NCI-H226 (cell line): ENCODE data around the gene RNF186.
"Not testable (repeated sequence)": the region's sequence is repeated elsewhere in the genome, so short reads cannot be mapped to it uniquely, and the experiment has no call there.

Source experiments
- DNase-seq: peaks from one replicate; pipeline ENCODE4 v3.0.0-alpha.2; 2015

Gene RNF186

DNA sequence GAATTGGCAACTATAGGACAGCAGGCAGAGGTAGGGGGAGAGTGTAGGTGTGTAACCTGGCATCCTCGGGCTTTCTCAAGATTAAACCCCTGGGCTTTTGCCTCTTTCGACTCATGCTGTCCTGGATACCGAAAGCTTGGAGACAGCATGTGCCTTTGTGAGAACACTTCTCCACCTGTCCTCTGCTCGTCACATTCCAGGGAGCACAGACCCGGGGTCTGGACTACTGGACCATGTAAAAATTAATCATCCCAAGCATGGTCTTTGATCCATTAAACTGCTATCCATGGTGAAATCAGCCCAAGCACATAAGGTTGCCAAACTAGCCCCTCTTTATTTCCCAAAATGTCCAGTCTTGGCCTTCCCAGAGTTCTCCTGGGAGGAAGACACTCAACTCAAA lies 9.0 kb upstream of the RNF186 start:
- DNase-seq, result no peak

DNA sequence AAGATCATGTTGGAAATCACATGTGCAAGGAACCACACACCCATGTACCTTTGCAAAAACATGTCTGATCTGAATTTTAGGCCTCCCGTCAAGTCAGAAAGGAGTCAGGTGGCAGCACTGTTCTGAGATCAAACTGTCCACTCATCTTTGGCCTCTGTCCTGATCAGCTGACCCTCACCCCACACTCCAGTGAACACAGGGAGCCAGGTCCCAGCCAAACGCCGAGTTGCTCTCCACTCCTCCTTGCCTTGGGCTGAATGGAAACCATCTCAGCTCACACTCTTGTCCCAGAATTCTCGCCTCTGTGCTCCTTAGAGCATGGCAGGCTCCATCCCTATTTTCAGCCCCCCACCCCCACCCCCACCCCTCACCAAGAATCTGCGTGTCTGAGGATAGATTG lies 4.6 kb upstream of the RNF186 start:
- DNase-seq, result no peak

DNA sequence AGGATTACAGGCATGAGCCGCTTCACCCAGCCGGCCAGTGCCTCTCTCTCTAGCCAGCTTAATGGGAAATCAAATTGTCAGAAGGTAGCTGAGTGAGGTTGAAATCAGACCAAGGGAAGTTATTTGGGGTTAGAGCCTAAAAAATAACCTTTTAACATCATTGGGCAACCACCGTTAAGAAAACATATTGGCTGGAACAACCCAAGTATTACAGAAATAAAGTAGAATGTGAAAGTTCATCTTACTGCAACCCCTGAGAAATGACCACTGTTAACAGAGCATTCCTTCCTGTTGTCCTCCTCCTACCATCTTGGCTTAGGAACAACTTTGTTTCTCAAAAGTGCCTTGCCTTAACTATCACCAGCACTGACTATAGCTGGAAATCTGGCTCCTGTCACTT lies 3.2 kb upstream of the RNF186 start:
- DNase-seq, result no peak

DNA sequence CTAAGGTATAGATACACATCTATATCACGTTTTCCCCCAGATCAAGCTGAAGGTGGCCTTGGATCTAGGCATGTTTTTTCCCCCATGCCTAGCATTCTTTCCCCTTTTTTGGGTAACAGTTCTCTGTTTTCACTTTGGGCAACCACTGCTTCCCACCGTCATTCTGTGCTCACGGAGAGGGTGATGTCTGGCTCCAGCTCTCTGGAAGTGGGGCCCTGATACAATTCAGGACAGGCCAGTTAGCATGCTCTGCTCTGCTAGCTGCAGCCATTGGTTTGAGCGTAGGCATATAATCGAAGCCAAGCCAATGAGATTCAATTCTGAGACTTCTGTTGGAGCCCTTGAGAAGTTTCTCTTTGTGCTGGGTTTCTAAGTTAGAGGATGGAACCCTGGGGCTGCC lies 2.1 kb upstream of the RNF186 start:
- no peak for DNase-seq

DNA sequence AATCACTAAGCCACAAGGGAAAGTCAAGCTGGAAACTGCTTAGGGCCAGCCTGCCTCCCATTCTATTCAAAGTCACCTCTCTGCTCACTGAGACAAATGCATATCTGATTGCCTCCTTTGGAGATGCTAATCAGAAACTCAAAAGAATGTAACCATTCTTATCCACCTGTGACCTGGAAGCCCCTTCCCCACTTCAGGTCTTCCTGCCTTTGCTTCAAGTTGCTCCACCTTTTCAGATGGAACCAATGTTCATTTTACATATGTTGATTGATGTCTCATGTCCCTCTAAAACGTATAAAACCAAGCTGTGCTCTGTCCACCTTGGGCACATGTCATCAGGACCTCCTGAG lies 1.6 kb upstream of the RNF186 start:
- DNase-seq, result not testable (repeated sequence)

DNA sequence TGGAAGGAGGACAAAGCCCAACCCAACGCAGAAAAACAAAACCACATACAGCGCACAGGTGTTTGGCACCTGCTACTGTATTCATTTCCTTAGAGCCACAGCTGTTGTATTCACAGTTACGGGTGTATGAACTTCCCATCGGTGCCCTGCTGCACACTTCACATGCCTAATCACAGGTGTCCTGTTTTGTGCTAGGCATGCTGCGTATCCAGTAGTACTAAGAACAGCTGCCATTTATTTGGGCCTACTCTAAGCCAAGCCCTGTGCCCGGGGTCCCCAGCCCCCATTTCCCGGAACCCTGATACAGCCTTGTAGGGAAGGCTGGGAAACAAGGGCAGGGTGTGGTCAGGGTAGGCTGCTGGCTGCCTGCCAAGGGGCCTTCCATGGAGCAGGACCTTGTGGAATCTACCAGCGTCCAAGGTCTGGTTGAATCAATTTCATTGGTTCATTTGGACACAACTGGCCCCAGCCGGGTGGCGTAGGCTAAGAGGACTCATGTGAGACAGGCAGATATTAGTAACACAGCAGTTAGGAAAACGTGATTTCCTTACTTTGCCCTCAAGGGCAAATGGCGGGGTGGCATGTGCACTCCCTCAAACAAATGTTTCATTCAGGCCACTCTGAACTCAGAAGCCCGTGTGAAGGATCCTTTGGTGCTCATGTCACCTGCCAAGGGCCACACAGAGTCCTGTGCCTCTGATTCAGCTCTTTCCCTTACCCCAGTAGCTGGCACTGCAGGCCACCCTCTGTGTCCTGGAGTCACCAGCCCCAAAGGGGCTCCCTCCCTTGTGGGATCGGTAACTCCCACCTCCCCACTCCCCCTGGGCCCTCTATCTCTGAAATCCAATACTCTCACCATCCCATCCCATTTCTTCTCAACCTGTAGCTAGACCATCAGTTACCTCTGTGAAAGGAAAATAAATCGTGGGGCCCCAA lies 986 bp upstream of the RNF186 start:
- no peak for DNase-seq

DNA sequence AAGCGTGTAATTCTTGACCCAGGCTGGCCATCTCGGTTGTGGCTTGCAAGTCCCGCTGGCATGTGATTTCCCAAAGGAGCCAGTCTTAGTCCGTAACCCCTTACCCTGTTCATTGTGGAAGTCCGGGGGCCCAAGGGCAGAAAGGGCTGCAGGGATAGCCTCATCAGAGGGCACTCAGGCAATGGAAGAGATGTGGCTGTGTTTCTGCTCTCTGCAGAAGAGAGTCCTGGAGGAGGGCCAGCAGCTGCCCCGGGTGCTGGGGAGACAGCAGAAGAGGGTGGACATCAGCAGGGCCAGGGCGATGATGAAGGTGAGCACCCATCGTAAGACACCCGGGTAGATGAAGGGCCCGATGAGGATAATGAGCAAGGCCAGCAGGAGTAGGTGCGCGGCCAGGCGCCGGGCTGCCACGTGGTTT lies 830 bp downstream of the RNF186 start:
- no peak for DNase-seq

DNA sequence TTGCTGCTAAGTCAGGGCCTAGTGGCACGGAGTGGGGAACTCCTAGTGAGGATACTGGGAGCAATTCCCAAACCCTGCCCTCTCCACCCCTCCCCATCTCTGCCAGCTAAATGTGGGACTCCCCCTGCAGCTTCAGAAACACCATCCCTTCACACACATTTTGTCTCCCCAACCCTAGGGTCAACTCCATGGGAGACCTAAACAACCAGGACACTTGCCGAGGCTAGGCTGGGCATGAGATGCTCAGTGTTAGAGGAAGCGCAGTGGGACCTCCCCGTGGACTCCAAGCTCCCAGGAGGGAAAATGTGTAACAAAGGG lies 1.5 kb downstream of the RNF186 start:
- DNase-seq, result no peak

DNA sequence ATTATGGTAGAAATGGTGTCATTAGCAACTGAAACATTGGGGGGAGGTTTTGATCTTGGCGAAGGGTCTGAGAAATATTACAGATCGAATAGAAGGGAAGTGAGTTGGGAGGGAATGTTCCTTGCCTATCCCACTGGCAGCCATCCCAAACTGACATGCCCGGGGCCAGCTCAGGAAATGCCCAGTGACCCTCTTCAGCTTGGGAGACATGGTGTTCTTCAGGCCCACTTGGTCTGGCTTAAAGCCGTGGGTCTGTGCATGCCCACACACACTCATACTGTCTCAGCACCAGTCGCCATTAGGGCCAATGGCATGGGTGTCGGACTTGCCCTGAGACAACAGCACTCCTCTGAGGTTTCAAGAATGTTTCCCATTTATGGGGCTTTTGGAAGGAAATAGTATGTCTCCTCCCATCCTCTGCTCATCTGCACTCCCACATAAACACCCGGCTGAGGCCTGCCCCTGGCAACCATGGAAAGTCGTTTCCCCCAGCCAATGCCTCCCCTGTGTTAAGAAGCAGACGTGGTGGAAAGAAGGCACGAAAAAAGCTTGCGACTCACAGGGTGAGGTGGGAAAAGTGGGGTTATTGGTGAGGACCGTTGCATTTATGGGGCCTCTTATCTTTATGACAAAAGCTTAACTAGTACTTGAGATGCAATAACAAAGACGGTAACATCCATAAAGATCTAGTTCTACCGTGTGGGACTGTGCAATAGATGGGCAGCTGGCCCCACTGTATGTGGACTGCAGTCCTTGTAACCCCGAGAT lies 2.0 kb downstream of the RNF186 start:
- DNase-seq, result no peak

DNA sequence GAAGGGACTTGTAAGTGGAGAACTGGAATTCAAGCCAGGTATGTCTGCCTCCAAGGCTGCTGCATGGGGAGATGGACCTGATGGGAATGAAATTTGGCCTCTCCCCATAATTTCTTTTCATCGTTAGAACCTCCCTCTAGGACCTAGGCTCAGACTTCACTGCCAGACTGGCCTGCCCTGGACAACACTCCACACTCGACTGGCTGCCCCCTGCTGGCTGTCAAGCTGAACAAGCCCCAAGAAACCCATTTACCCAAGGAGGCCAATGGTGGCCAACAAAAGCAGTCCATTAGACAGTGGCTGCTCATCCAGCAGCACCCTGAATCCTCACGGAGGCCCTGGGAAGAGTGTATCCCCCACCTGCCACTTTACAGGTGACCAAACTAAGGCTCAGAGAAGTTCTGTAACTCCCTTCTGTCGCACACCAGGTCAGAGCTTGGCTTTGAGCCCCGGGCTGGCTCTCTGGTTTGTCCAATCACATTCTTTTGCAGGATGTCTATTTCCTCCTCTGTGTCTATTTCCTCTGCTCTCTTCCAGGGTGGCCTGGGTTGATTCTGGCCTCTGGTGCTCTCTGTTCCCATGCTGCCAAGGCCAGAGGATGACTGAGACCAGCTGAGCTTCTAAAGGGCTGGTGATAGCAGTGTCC lies 3.8 kb downstream of the RNF186 start:
- no peak for DNase-seq

DNA sequence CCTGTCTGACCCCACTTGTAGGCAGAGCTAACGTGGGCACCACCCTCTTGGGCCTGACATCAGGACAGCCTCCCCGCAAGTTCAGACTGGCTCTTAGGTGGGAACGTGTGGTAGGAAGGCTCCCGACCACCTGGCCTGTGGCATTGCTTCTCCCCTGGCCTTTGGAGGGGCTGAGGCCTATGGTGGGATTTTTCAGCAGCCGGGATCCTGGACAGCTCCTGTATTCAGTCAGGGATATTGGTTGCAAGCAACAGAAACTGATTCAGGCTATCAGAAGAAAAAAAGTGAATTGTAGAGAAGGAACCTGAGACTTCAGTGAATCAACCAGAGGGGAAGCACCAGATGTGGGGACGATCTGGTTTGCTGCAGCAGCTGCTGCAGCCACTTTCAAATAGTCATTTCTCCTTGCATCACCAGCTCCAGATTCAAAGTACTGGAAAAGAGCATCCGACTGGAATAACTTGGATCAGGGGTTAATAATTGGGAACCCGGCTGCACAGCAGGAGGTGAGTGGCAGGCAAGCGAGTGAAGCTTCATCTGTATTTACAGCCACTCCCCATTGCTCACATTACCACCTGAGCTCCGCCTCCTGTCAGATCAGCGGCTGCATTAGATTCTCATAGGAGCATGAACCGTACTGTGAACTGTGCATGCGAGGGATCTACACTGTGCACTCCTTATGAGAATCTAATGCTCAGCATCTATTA lies 5.9 kb downstream of the RNF186 start:
- DNase-seq, result no peak

DNA sequence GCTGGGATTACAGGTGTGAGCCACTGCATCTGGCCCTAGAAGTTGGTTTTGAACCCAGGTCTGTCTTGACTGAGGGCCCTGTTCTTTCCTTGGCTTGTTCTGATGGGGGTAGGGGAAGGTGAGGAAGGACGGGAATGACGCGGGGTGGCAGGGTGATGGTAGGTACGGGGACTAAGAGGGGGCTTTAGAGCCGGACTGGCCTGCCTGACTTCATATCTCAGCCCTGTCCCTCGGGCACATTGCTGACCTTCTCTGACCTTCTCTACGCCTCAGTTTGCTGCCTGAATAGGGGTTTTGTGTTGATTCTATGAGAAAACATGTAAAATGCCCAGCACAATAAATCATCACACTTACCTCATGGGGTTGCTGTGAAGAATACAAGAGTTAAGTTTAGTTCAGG lies 6.7 kb downstream of the RNF186 start:
- no peak for DNase-seq

DNA sequence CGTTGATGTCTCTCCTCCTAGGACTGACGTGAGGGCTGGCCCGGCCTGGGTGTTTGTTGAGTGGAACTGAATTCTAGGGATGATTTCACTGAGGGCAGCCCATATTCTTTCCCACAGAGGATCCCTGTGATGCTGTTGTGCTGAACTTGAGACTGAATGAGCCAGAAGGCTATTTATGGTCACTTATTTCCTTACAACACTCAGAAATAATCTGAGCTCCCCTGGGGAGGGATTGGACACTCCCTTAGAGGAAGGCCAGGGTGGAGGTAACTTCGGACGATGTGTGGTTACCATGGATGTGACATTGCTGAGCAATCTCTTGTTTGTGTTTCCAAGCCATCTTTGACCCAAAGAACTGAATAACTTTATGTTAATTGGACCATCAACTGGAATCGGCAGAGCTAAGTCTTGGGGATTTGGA lies 10.2 kb downstream of the RNF186 start:
- DNase-seq, result no peak

DNA sequence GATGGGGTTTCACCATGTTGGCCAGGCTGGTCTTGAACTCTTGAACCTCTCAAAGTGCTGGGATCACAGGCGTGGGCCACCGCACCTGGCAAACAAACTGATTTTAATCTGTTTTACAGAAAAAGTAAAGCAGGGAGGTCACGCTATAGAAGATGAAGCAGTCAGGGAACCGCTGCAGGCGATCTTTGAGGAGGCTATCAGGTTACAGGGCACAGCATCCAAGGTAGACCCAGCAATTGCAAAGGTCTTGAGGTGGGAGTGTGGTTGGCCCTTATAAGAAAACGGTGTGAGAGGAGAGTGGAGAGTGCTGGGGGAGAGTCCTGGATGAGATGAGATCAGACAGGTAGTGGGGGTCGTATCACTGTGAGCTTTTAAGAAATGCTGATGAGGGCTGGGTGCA lies 12.8 kb downstream of the RNF186 start:
- DNase-seq, result no peak

DNA sequence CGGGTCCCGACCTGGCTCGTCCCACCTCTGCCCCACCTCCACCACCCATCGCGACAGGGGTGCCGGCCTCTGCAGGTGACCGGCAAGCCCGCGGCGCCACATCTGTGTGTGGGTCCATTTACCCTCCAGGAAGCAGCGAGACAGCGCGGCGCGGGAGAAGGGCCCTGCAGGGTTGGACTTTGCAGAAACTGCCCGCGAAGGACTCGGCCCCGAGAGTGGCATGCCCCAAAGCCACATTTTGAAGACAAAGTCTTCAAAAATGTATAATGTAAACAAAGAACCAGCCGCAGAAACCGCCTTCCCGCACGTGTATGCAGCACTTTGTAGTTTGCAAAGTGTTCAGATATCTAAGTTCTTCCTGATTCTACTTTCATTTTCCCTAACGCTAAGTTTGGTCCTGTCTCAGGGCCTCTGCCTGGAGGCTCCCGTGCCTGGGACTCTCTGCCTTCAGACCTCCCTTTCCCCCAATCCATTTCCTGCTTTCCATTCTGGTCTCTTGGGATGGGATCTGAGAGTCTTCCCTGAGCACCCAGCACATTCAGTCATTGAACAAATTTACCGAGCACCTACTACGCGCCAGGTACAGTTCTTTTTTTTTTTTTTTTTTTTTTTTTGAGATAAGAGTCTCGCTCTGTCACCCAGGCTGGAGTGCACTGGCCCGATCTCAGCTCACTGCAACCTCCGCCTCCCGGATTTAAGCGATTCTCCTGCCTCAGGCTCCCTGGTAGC lies 14.8 kb downstream of the RNF186 start:
- peak; percentile 54 for DNase-seq

DNA sequence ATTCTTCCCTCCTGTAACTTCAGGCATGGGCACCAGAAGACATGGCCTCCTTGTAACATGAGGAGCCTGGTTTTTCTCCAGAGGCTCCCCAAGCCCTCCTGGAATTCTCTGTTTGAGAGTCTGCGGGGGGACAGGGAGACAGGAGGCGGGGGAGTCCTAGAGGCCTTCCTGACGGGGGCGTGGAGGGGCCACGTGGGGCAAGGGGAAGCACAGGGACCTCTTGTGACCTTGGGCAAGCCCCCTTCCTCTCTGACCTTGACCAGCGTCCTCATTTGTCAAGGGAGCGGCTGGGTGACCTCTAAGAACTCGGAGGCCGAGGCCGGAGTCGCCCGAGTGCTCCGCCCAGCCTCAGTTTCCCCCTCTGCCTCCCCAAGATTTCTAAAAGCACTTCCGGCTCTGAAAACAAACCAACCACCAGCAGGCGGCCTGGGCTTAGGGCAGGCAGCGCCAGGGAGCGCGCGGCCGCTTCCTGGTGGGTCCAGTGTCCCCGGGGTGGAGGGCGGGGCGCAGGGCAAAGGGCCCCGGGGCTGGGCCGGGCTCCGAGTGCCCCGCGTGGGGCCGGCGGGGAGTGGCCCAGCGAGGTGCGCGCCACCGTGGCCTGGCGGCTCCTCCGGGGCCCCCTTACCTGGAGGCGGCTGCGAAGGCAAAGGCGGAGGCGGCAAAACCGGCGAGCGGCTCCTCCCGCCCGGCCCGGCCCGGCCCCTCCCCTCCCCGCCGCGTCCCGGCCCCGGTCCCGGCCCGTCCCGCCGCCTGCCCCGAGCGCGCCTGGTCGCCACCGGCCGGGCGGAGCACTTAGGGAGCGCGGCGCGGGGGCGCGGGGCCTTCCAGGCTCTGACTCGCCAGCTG lies 15.6 kb downstream of the RNF186 start, which contains the start of gene TMCO4:
Gene TMCO4, minus strand, starts transcription at position 687 of the 846 bp plus-strand sequence. CDS start 19,158 bp downstream, outside the sequence.
- peak; percentile 39 for DNase-seq

DNA sequence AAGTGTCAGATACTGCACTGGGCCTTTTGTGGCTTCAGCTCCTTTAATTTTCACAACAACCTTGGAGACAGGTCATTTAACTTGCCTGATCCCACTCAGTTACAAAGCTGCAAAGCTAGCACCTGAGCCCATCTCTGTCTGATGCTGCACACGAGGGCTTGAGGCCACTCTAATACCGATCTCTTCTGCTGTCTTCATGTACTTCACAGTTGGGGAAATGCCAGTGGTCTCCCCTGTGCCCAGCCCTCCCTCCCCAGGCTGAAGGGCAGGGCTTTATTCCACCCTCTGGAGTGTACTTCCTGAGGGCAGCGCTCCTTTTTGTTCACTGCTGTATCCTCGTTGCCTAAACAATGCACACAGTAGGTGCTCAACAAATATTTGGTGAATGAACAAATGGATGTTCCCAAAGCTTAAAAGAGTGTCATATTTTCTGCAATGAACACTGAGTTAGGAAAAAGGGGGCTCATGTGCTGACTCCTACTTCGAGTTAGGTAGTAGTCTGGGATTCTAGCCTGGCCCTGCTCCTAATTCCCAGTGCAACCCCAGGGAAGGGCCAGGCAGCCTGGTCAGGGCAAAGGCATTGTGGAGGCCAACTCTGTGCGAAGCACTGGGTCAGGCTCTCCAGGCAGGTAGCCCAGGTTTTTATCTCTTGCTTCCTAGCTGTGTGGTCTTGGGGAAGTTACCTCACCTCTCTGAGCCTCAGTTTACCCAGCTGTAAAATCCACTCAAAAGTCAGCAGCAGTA lies 16.4 kb downstream of the RNF186 start:
- no peak for DNase-seq

DNA sequence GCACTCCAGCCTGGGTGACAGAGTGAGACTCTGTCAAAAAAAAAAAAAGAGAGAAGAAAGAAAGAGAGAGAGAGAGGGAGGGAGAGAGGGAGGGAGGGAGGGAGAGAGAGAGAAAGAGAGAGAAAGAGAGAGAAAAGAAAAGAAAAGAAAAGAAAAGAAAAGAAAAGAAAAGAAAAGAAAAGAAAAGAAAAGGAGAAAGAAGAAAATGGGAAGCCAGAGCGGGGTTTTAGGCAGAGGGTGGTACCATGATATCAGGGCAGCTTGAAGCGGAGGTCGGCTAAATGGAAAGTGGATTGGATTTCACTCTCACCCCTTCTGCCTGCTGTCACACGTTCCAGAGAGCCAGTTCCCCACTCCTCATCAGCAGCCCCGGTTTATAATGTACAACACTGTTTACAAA lies 17.3 kb downstream of the RNF186 start:
- DNase-seq, result no peak

DNA sequence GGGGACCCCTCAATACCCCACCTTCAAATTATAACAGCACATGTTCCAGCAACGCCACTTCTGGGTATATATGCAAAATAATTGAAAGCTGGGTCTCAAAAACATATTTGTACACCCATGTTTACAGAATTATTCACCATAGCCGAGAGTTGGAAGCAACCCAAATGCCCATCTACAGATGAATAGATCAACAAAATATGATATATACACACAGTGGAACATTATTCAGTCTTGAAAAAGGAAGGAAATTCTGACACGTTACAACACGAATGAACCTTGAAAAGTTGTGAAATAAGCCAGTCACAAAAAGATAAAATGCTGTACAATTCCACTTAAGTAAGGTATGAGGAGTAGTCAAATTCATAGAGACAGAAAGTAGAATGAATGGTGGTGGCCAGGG lies 20.5 kb downstream of the RNF186 start:
- DNase-seq, result no peak

DNA sequence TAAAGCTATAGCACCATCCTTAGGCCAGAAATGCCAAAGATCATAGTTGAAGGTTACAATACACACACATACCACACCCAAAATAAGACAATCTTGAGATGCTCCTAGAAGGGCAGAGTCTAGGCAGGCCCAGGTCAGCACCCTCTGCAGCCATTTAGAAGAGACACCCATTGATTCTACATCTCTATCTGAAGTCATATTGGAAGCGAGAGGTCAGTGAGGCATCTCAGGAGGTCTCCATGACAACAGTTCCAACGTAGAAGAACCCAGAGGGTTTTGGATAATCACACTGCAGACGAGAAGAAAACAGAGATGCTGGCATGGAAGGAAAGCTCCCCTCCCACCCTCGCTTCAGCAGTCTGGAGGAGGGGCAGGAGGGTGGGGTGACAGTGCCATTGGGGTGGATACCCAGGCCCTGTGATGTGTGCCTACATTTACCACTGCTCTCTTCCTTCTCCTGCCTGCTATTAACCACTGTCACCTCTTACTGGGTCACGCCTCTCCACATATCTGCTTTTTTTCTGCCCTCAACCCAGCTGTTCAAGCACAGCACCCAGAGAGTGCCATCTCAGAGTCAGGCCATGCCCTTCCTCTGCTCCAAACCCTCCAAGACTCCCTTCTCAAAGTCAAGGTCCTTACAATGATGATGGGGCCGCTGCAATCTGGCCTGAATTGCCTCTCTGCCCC lies 21.6 kb downstream of the RNF186 start:
- no peak for DNase-seq
